Large intestine (tissue), 3 donors: ENCODE measurements around the gene UGT2B17. TPM values are rescaled to one million over a fixed set of nuclear protein-coding genes. Genes with fewer than 3 reads are reported as not detected.

Source experiments
- DNase-seq, 2 donors: peaks; one replicate each; pipeline versions ENCODE4 v3.0.0 to v3.0.0-alpha.2; 2013
- H3K27ac ChIP-seq: one replicate; pipeline ENCODE4 v1.5.1; 2013; ENCODE audit warnings: low read length
- H3K27me3 ChIP-seq: 2 replicates; pipeline ENCODE4 v1.6.1; 2013; ENCODE audit warnings: low read length; ENCODE audit not compliant: control insufficient read depth, insufficient read depth
- H3K36me3 ChIP-seq: 2 replicates; pipeline ENCODE4 v1.6.1; 2013; ENCODE audit warnings: low read length; ENCODE audit not compliant: control insufficient read depth, insufficient read depth
- H3K4me1 ChIP-seq: one replicate; pipeline ENCODE4 v1.6.1; 2013; ENCODE audit warnings: low read length; ENCODE audit not compliant: control insufficient read depth, insufficient read depth
- H3K4me3 ChIP-seq: one replicate; pipeline ENCODE4 v1.5.1; 2013; ENCODE audit warnings: low read length
- H3K9me3 ChIP-seq: one replicate; pipeline ENCODE4 v1.6.1; 2013; ENCODE audit warnings: mild to moderate bottlenecking, low read depth, low read length, moderate library complexity; ENCODE audit not compliant: control insufficient read depth
- WGBS: methylation state at CpG from one replicate; pipeline ENCODE4 v1.1.5; 2013; ENCODE audit warnings: low lambda C conversion rate; ENCODE audit not compliant: insufficient coverage; 5-methylcytosine and 5-hydroxymethylcytosine counted together
- polyA plus RNA-seq: library from polyadenylated mRNA; unstranded; fragments of 120-200 nt; gene quantifications from one replicate; pipeline ENCODE4 v1.2.1, GENCODE V29; 2013

UGT2B17 gene
- polyA plus RNA-seq, 1 donor = 287 TPM

- no peaks in the 10 kb centered on the region for H3K27me3 ChIP-seq
- H3K36me3 ChIP-seq = no peaks in the 10 kb centered on the region
- H3K4me3 ChIP-seq = no peak overlapping the region
- no peak overlapping the region for H3K27ac ChIP-seq
- WGBS = no CpG with 5 or more reads among the region's 5 CpGs
- no peaks in the 10 kb centered on the region for H3K4me1 ChIP-seq
- DNase-seq = no peak
- H3K9me3 ChIP-seq = no peaks in the 10 kb centered on the region
Observed at GRCh38 chr4:68489338-68489737, 86.8 kb downstream of the UGT2B17 start.

Other genes starting within 250 kb of the UGT2B17 start
- gene YTHDC1, start 226.2 kb downstream of the UGT2B17 start, polyA plus RNA-seq = 119 TPM
- gene TMPRSS11E, start 128.9 kb downstream of the UGT2B17 start, polyA plus RNA-seq = 0.04 TPM
- gene UGT2B15, start 94.3 kb upstream of the UGT2B17 start, polyA plus RNA-seq = 29.6 TPM
- 0.25 TPM for gene UGT2B10, start 239.7 kb upstream of the UGT2B17 start, polyA plus RNA-seq